Measurements from ENCODE around the gene NME7.

Gene NME7

DNA sequence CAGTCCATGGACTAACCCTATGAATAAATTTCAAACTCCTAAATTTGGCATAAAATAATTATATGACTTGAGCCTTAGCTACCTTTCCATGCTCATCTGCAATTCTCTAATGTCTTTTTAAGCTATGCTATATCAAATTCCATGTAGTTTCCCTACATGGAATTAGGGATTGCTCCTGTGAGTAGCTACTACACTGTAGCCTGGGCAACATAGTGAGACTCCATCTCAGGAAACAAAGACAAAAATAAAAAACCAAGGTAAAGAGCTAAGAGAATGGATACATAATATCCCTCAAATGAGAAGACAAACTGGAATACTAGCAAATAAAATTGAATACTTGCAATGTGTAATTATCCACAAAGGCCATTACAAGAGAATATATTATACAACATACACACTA lies 223.6 kb downstream of the NME7 start:
- no peak for DNase-seq (ENCODE audit: extremely low read depth, low read depth)
- TF ChIP-seq, protein P1, sequence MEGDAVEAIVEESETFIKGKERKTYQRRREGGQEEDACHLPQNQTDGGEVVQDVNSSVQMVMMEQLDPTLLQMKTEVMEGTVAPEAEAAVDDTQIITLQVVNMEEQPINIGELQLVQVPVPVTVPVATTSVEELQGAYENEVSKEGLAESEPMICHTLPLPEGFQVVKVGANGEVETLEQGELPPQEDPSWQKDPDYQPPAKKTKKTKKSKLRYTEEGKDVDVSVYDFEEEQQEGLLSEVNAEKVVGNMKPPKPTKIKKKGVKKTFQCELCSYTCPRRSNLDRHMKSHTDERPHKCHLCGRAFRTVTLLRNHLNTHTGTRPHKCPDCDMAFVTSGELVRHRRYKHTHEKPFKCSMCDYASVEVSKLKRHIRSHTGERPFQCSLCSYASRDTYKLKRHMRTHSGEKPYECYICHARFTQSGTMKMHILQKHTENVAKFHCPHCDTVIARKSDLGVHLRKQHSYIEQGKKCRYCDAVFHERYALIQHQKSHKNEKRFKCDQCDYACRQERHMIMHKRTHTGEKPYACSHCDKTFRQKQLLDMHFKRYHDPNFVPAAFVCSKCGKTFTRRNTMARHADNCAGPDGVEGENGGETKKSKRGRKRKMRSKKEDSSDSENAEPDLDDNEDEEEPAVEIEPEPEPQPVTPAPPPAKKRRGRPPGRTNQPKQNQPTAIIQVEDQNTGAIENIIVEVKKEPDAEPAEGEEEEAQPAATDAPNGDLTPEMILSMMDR (IDR thresholded peaks at IDR 0.05; ENCODE audit: low read depth, low read length): no peak

DNA sequence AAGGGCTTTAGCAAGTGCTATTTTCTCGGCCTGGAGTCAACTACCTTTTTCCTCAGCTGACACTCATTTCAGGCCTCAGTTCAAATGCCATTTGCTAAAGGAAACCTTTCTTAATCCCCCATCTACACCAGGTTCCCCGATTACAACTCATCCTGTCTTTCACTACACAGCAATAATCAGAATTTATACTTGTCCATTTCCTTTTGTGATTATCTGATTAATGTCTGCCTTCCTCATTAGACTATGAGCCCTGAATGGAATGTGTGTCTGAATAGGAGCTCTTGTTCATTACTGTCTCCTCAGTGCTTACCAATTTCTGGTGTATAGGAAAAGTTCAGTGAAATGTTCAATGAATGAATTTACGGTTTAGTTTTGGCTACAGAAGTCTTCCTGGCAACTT lies 224.3 kb downstream of the NME7 start:
- TF ChIP-seq, protein P1 (IDR thresholded peaks at IDR 0.05; ENCODE audit: low read depth, low read length): no peak
- no peak for DNase-seq (ENCODE audit: extremely low read depth, low read depth)

DNA sequence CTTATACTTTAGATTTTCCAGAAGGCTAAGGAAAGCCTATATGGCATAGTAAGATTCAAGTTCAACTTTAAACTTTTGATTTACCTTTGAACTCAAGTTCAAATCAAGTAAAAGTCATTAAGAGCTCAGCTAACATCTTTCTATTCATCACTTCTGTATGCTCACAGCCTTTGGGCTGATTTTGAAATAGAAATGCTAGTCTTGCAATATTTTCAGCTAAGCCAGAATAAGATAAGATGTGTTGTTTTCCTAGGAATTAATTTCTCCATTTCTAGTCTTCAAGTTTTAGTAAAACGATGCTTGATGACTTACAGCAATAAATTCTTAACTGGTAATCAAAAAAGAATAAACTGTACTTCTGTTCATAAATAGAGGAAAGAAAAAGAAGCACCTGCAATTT lies 225.5 kb downstream of the NME7 start:
- DNase-seq (ENCODE audit: extremely low read depth, low read depth): no peak
- TF ChIP-seq, protein P1 (IDR thresholded peaks at IDR 0.05; ENCODE audit: low read depth, low read length): no peak

DNA sequence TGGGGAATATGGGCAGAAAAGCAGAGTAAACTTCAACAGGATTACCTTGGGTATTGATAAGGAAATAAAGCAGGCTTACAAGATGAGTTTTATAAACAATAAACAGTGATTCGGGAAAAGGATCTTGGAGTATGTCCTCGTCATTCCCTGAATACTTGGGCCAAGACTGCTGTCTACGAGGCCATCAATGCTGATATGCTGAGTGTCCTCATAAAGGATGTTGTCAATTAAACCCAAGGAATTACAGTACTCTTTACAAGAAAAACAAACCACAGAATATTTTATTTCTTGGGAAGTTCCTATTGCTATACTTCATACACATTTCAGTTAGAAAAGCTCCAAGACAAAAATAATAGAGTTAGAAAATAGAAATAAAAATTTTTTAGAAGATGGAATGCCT lies 226.2 kb downstream of the NME7 start:
- no peak for DNase-seq (ENCODE audit: extremely low read depth, low read depth)
- TF ChIP-seq, protein P1 (IDR thresholded peaks at IDR 0.05; ENCODE audit: low read depth, low read length): no peak

DNA sequence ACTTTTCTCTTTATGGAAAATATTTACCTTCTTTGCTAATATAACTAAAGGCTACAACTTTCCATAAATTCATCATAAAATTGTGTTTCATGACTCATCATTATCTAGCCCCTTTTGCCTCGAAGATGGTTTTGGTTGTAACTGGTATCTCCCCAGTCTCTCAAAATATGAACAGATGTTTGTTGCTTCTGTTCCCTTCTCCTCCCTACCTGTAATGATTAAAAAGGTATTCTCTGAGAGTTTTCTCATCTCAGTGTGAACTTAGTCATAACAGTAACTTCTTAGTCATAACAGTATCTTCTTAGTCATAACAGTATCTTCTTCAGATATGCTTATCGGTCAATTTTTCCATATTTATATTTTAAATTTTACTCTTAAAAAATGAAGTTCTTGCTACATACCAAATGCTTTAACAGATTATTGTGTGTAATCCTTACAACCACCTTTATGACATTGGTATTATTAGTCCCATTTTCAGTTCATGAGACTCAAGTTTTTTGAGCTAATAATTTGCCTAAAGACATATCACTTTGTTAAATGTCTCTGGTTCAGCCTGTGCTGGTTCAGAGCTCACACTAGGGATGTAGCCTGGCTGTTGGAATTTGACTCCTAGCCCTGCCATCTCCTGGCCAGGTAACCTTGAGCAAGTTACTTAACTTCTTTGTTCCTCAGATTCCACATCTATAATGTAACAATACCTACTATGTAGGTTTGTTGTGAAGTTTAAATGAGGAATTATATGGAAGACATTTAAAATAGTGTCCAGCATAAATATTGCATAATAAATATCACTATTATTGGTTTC lies 228.5 kb downstream of the NME7 start:
- DNase-seq (ENCODE audit: extremely low read depth, low read depth): no peak
- TF ChIP-seq, protein P1 (IDR thresholded peaks at IDR 0.05; ENCODE audit: low read depth, low read length): no peak

DNA sequence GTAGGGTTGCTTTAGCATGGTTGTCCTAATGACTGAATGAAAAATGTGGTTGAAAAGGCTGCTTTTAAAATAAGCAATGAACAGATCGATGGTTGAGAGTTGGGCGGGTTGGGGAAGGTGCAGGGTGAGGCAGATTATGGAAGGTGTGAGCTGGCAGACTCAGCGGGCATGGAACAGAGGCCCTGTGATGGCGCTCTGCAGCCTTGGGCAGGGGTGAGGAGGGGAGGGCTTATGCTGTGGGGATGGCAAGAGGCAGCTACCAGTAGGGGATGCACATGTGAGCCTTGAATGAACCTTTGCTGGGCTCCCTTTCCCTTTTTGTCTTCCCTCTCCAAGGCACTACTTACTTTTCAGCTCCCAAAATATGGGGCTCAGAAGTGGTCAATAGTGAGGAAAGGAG lies 230.2 kb downstream of the NME7 start:
- no peak for DNase-seq (ENCODE audit: extremely low read depth, low read depth)
- TF ChIP-seq, protein P1 (IDR thresholded peaks at IDR 0.05; ENCODE audit: low read depth, low read length): no peak

DNA sequence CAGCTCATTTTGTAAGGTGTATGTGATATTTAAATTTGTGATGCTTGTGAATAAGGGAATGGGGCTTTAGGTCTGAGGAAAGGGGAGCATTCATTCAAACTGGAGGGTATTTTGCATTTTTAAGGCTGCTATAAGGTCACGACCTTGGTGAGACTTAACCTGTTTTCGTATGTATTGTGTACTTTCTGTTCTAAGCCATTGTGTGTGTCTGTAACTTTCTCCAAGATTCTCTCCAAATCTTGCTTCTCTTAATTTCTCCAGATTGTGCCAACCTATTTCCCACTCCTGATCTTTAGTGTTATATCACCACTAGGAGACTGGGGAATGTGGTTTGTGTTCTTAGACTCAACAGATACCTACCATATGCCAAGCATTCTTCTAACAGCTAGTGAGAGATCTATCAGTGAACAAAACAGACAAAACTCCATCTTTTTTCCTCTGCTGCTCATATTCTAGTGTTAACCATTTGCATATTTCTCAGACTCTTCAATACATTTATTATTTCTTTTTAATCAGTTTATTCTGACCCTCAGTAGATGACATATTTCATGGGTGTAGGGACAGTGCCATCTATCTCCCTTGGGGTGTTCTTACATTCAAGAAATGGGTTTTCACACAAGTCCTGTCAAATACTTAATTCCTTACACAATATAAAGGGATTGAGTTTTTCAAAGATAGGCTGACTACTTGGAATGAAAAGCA lies 233.6 kb downstream of the NME7 start:
- TF ChIP-seq, protein P1 (IDR thresholded peaks at IDR 0.05; ENCODE audit: low read depth, low read length): peak; percentile 13
- DNase-seq (ENCODE audit: extremely low read depth, low read depth): no peak

All from AG09319 (cell line).